ENCODE measurements around the gene COL20A1. TPM values are rescaled to one million over a fixed set of nuclear protein-coding genes. Genes with fewer than 3 reads are reported as not detected.

Gene COL20A1
- total RNA-seq, 1 donor from 2014 or later = 0.17 TPM

DNA sequence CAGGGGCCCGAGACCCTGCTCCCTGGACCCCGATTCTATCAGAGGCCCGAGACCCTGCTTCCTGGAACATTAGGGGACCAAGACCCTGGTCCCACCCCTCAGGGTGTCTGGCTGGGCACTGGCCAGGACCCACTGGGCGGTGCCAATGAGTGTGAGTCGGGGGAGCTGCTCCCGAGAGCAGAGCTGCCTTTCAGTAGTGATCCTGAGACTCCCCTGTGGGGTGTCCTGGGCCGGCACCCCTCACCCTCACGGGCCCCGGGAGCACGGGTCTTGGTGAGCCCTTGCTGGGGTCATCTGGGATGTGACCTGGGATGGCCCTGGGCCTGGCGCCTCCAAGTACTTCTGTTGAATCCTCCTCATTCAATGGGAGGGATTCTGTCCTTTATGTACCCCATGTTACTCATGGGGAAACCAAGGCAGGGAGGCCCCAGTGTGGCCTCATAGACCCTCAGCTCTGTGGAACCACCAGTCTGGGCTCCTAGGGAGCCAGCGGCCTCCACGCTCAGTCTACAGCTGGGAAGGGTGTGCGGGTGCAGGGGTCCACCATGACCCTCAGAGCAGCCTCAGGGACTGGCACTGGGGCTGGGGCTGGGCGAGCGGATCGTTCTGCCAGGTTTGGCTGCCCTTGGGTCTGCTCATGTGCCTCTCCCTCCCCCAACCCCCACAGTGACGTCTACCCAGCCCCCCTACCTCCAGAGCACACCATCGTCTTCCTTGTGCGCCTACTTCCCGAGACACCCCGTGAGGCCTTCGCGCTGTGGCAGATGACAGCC is 25.6 kb downstream of the COL20A1 start:
- intact Hi-C loops (cut with micrococcal nuclease) = no loop called here

- intact Hi-C loops (cut with micrococcal nuclease) = loop anchor here (2.0 kb wide), 1 partner anchor 23 kb away; no protein-coding TSS in a partner anchor
These were observed 26.4 kb downstream of the COL20A1 start for GRCh38 chr20:63319164-63320040.

- intact Hi-C loops (cut with micrococcal nuclease) = loop anchor here (2.0 kb wide), 1 partner anchor 23 kb away; no protein-coding TSS in a partner anchor
These were observed 27.1 kb downstream of the COL20A1 start for GRCh38 chr20:63320041-63320511.

DNA sequence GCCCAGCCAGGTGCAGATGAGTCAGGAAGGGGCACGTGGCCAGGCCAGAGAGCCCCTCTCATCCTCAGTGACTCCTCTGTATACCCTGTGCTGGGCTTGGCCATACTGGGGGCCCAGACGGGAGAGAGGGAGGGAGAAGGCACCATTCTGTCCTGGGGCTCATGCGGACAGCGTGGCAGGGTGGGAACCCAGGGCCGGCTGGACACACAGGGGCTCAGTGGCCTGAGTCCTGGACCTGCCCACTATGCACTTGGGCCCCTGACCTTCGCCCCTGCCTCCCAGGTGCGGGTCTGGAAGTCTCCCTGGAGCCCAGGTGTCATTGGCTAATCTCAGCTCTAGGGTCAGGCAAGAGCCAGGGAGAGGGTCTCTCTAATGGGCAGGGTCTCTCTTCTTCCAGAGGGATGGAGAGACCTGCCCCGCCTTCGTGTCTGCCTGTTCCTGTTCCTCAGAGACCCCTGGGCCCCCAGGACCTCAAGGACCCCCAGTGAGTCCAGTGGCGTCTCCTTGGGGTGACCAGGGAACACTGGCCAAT is 27.7 kb downstream of the COL20A1 start:
- intact Hi-C loops (cut with micrococcal nuclease) = loop anchor here (2.0 kb wide), 1 partner anchor 24 kb away; no protein-coding TSS in a partner anchor

DNA sequence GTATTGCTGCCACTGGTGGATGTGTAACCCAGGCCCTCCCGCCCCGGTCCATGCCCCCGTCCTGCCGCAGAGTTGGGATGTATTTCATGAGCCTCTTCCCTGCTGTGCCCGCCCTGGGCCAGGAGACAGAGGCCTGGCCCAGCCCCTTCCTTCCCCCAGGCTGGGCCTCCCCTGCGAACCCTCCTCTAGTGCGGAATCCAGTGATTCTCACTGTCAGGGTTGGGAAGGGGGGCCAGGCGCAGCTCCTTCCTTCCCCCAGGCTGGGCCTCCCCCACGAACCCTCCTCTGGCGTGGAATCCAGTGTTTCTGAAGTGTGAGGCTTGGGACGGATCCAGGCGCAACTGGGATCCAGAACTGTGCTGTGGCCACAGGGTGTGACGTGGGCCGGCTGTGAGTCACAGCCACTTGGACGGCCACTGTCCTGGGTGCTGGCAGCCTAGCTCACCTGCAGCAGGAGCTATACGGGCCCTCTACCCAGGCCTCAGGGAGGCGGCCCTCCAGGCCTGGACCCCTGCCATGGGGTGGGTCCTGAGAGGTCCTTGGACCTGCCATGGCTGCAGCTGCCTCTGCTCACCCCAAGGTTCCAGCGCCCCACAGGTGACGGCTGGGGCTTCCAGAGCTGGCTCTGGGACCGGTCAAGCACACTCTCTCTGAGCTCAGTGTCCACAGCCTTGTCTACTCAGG is 28.3 kb downstream of the COL20A1 start:
- intact Hi-C loops (cut with micrococcal nuclease) = loop anchor here (2.0 kb wide), 1 partner anchor 24 kb away; no protein-coding TSS in a partner anchor

- intact Hi-C loops (cut with micrococcal nuclease) = no loop called here
These were observed 29.4 kb downstream of the COL20A1 start for GRCh38 chr20:63322146-63322932.

DNA sequence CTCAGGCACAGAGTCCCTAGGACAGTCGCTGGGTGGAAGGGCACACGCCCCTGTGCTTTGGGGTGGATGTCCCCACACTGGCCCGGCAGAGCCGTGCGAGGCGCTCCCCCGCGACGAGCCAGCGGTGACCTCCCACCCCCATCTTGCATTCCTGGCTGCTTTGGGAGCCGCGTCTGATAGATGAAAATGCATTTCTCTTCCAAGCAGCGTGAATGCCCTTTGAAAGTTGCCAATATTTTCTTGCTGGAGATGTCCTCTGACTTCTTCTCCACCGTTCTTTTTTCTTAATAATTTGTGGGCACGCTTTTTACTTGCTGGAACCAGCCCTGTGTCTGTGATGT is 29.9 kb downstream of the COL20A1 start:
- intact Hi-C loops (cut with micrococcal nuclease) = no loop called here

GRCh38 chr20:63323357-63323981 is 30.5 kb downstream of the COL20A1 start:
- intact Hi-C loops (cut with micrococcal nuclease) = no loop called here

DNA sequence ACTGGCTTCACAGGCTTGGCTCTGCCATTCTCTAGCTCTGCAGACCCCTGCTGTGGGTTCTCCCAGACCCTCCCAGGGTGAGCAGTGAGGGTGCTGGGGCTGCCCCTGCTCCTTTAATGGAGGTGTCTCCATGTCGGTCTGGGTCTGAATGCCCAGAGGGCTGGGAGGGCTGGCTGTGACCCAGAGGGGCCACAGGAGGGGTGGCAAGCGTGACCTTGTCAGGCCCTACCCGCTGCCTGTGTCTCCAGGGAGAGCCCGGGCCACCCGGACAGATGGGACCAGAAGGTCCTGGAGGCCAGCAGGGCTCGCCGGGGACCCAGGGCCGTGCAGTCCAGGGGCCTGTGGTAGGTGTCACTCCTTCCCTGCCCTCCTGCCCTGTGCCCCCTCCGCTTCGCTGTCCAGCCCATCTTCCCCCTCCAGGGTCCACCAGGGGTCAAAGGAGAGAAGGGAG is 32.1 kb downstream of the COL20A1 start:
- intact Hi-C loops (cut with micrococcal nuclease) = no loop called here

GRCh38 chr20:63325554-63326313 is 32.7 kb downstream of the COL20A1 start:
- intact Hi-C loops (cut with micrococcal nuclease) = no loop called here

GRCh38 chr20:63326314-63327230 is 33.6 kb downstream of the COL20A1 start:
- intact Hi-C loops (cut with micrococcal nuclease) = no loop called here

DNA sequence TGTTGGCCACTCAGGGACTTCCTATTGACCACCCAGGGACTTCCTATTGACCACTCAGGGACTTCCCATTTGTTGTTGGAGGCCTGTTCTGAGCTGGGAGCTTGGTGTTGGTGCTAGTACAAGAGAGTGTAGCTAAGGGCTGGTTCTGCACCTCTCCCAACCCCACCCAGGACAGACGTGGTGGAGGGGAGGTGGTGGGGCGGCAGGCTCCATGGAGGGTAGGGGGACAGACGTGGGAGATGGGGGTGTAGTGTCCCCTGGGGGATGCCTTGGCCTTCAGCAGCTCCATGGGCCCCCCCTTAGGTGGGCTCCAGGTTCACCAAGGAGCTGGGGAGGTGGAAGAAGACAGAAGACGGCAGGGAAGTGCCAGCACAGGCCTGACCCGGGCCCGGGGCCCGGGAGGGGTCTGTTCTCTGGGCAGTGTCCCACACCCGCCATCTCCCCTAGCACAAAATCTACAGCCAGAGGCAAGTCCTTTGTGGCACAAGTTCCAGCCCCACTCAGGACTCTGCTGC is 34.3 kb downstream of the COL20A1 start:
- intact Hi-C loops (cut with micrococcal nuclease) = no loop called here

GRCh38 chr20:63328026-63328700 is 35.2 kb downstream of the COL20A1 start:
- intact Hi-C loops (cut with micrococcal nuclease) = no loop called here

- intact Hi-C loops (cut with micrococcal nuclease) = no loop called here
These were observed 35.8 kb downstream of the COL20A1 start for GRCh38 chr20:63328718-63329275.

DNA sequence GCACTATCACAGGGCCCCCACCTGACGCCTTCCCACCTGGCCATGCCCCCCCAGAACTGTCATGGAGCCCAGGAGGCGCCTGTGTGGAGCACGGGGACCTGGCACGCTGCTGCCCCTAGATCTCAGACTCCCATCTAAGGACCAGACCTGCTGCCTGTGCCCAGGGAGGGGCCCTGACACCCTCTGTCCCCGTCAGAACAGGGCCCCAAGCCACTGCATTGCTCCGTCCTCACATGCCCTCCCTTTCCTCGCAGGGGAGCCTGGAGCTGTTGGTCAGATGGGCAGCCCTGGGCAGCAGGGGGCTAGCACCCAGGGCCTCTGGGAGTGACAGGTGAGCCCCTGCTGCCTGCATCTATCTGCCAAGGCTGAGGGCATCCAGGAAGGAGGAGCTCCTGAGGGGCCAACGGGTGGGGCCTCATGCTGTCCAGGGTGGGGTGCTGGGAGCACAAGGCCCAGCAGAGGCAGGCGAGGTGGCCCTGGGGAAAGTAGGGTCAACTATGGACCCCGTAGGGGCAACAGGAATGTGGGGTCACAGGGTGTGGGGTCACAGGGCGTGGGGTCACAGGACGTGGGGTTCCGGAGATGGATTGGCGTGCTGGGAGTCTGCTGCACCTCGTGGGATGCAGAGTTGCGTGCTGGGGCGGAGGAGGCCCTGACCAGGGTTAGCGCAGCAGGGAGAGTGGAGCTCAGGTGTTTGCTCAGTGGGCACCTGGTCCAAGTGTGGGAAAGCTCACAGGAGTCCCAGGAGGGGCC is 36.5 kb downstream of the COL20A1 start:
- intact Hi-C loops (cut with micrococcal nuclease) = no loop called here

DNA sequence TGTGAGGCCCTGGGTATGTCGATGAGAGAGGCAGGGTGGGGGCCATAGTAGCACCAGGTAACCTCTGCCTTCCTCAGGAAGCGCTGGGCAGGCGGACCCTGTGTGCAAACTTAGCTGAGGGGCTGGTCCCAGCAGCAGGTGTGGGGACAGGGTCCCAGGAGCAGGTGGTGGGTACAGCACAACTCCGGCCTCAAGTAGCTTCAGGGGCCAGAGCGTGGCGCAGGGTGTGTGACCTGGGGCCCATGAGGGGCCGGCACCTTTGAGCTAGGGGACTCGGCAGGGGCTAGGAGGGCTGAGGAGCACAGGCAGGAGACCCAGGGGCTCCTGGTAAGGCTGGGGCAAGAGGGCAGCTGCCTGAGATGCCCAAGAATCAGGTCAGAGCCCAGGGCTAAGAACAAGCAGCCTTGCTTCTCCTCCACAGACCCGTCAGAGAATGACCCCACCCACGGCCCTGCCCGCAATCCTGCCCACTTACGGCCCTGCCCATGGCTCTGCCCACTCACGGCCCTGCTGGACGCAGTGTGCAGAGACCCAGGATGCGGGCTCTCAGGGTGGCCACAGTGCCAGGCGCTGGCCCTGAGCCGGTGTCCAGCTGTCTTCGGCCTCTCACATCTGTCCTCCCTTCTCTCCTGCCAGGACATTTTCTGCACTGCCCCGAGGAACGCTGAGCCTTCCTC is 37.2 kb downstream of the COL20A1 start:
- intact Hi-C loops (cut with micrococcal nuclease) = no loop called here

All from T-helper 1 cell treated with Interleukin-12 subunit alpha and Interleukin-12 subunit beta and Interleukin-4 antibody, amounts not matched to agents 30 ng/mL and 1 ng/mL, for 36 hours (primary cell).